Mesothelial cell of epicardium (in vitro differentiated cells): ENCODE data around the gene ATP5PF. TPM values are rescaled to one million over a fixed set of nuclear protein-coding genes. Genes with fewer than 3 reads are reported as not detected.

Experiments used
- DNase-seq, 2 experiments: peaks; one replicate each; pipeline ENCODE4 v3.0.0; 2021; ENCODE audit warnings: low spot score in 2 of 2; ENCODE audit not compliant: unreplicated experiment in 2 of 2
- H3K27ac Mint-ChIP-seq: 2 replicates; pipeline ENCODE4 v1.8.0; 2021; ENCODE audit warnings: mixed read lengths
- H3K27me3 Mint-ChIP-seq: 2 replicates; pipeline ENCODE4 v1.8.0; 2021; ENCODE audit warnings: low read depth, mixed read lengths
- H3K36me3 Mint-ChIP-seq: 2 replicates; pipeline ENCODE4 v1.8.0; 2021; ENCODE audit warnings: mixed read lengths
- H3K4me1 Mint-ChIP-seq: 2 replicates; pipeline ENCODE4 v1.8.0; 2021; ENCODE audit warnings: mixed read lengths
- H3K4me3 Mint-ChIP-seq: 2 replicates; pipeline ENCODE4 v1.8.0; 2021; ENCODE audit warnings: mild to moderate bottlenecking, moderate library complexity, mixed read lengths
- H3K9me3 Mint-ChIP-seq: 2 replicates; pipeline ENCODE4 v1.8.0; 2021; ENCODE audit warnings: mixed read lengths
- total RNA-seq: library from RNA; stranded (reverse); gene quantifications from 3 replicates; pipeline ENCODE4 v1.2.1, GENCODE V29; 2021
- TF ChIP-seq, protein P1 (sequence below): fragments of 200-600 bp; sonication (generic); IDR thresholded peaks from one replicate; pipeline ENCODE4 v1.5.0; 2021; ENCODE audit warnings: antibody characterized with exemption; ENCODE audit not compliant: unreplicated experiment

Gene ATP5PF
- total RNA-seq, 1 donor from 2014 or later: 105 TPM

DNA sequence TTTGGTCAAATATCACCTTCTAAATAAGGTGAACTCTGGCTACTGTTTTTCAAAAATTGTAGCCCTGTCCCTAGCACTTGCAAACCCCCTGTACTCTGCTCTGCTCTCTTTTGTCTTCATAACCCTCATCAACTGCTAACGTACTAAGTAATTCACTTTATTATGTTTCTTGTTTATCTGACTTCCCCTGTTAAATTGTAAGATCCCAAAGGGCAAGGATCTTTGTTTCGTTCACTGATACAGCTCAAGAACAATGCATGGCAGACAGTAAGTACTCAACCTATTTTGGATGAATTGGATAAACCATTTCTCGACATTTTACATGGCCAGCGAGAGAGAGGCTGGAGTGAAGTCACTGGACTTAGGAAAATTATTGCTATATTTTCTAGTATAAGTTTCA is 46.9 kb downstream of the ATP5PF start:
- H3K27ac Mint-ChIP-seq: no peak overlapping the region
- no peak for DNase-seq
- H3K4me3 Mint-ChIP-seq: no peak overlapping the region
- peaks cover 9% of the 10 kb centered on the region for H3K27me3 Mint-ChIP-seq
- no peaks in the 10 kb centered on the region for H3K4me1 Mint-ChIP-seq
- TF ChIP-seq, protein P1, sequence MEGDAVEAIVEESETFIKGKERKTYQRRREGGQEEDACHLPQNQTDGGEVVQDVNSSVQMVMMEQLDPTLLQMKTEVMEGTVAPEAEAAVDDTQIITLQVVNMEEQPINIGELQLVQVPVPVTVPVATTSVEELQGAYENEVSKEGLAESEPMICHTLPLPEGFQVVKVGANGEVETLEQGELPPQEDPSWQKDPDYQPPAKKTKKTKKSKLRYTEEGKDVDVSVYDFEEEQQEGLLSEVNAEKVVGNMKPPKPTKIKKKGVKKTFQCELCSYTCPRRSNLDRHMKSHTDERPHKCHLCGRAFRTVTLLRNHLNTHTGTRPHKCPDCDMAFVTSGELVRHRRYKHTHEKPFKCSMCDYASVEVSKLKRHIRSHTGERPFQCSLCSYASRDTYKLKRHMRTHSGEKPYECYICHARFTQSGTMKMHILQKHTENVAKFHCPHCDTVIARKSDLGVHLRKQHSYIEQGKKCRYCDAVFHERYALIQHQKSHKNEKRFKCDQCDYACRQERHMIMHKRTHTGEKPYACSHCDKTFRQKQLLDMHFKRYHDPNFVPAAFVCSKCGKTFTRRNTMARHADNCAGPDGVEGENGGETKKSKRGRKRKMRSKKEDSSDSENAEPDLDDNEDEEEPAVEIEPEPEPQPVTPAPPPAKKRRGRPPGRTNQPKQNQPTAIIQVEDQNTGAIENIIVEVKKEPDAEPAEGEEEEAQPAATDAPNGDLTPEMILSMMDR: no peak
- no peaks in the 10 kb centered on the region for H3K36me3 Mint-ChIP-seq
- no peaks in the 10 kb centered on the region for H3K9me3 Mint-ChIP-seq

DNA sequence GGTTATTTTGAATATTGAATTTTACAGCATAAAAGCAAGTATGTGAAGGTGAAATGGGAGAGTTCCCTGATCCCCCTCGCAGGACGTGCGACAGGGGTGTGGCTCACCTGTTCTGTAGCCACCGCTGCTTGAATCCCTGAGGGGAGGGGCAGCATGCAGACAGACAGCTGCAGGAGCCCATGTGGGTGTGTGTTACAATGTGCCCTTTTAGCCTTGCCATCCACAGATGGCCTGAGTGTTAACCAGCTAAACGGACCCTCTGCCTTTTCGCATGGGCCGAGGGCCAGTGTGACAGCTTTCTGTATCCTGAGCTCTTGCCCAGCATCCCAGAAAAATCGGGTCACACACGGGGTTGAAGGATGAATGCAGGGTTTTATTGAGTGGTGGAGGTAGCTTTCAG is 52.3 kb downstream of the ATP5PF start:
- Mint-ChIP-seq H3K9me3 (peaks cover 7% of the 10 kb centered on the region), H3K27me3 (peaks cover 24% of the 10 kb centered on the region), H3K36me3 (no peaks in the 10 kb centered on the region), H3K27ac (no peak overlapping the region), H3K4me3 (no peak overlapping the region), H3K4me1 (no peaks in the 10 kb centered on the region)
- TF ChIP-seq, protein P1: no peak
- DNase-seq: no peak

DNA sequence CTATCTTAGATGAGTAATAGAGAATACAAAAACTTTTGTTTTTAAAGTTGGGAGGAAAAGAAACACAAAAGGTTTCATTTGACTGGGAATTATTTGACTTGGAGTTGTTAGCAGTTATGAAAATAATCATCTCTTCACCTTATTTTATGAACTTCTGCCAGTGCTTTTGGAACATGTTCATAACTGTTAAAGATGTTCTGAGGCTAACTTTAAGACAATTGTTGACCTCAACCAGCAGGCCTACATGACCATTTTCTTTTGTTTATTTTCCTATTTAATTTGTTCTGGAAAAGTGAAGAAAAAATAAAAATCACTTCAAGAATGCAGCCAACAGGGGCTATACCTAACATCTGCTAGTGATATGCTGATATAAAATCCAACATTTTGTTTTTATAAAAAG is 58.3 kb downstream of the ATP5PF start:
- Mint-ChIP-seq H3K27ac (no peak overlapping the region), H3K27me3 (peaks cover 14% of the 10 kb centered on the region)

More for the DNA sequence above, 58.3 kb downstream of the ATP5PF start:
- TF ChIP-seq, protein P1: no peak
- no peak for DNase-seq
- no peaks in the 10 kb centered on the region for H3K4me1 Mint-ChIP-seq
- no peak overlapping the region for H3K4me3 Mint-ChIP-seq
- peaks cover 16% of the 10 kb centered on the region for H3K9me3 Mint-ChIP-seq
- no peaks in the 10 kb centered on the region for H3K36me3 Mint-ChIP-seq

Other genes with a start within 250 kb of the ATP5PF start
- 21.4 to 26.4 TPM (median 23.8 TPM) in 3 replicates for gene MRPL39, start 127.4 kb downstream of the ATP5PF start, total RNA-seq
- gene JAM2, start 95.6 kb downstream of the ATP5PF start, total RNA-seq: 4.1 to 4.8 TPM (median 4.2 TPM) in 3 replicates
- gene GABPA, start 68 bp upstream of the ATP5PF start, total RNA-seq: 28.0 to 30.9 TPM (median 30.0 TPM) in 3 replicates